Psoas muscle (tissue), 8 donors: ENCODE data around the gene POLN. TPM values are rescaled to one million over a fixed set of nuclear protein-coding genes. Genes with fewer than 3 reads are reported as not detected.

Source experiments
- ATAC-seq, 4 donors: fragments of 200-7000 bp; cut with Tn5 transposase; one replicate each; pipeline ENCODE4 v1.9.1; 2020; ENCODE audit warnings: moderate library complexity in 3 of 4, mild to moderate bottlenecking in 2 of 4
- DNase-seq, 2 donors: peaks; one replicate each; pipeline ENCODE4 v3.0.0-alpha.2; 2020
- H3K27ac ChIP-seq: fragments of 200-600 bp; one replicate; pipeline ENCODE4 v1.8.0; 2022
- H3K27me3 ChIP-seq, 3 donors: fragments of 200-600 bp in 1 of 3; one replicate each; pipeline versions ENCODE4 v1.6.1 to v1.8.0; 2013 to 2022; ENCODE audit warnings: low read length in 2 of 3, mild to moderate bottlenecking in 2 of 3, moderate library complexity in 1 of 3; ENCODE audit not compliant: insufficient read depth in 3 of 3
- H3K36me3 ChIP-seq, 2 donors: fragments of 200-600 bp in 1 of 2; one replicate each; pipeline versions ENCODE4 v1.6.1 to v1.8.0; 2013 to 2022; ENCODE audit warnings: low read depth in 1 of 2, mild to moderate bottlenecking in 1 of 2, moderate library complexity in 1 of 2; ENCODE audit not compliant: insufficient read depth in 1 of 2
- H3K4me1 ChIP-seq: fragments of 200-600 bp; one replicate; pipeline ENCODE4 v1.8.0; 2022
- H3K4me3 ChIP-seq: fragments of 200-600 bp; one replicate; pipeline ENCODE4 v1.8.0; 2022; ENCODE audit warnings: mild to moderate bottlenecking
- H3K9me3 ChIP-seq: fragments of 200-600 bp; one replicate; pipeline ENCODE4 v1.8.0; 2022
- WGBS, 3 donors: extraction: QIAGEN DNeasy Blood & Tissue Kit; methylation state at CpG; one replicate each; pipeline versions ENCODE4 v1.1.6 to v1.1.7; 2013; 5-methylcytosine and 5-hydroxymethylcytosine counted together
- intact Hi-C, 2 donors: fragments of 100-400 bp; cut with DNase I; formaldehyde crosslinking; loops; one replicate each; pipeline versions ENCODE4 v1.11.0 to v1.14.2; 2022
- polyA plus RNA-seq, 3 donors: library from polyadenylated mRNA; stranded (reverse); fragments of 200-250 nt; gene quantifications; one replicate each; pipeline ENCODE4 v1.2.3, GENCODE V29; 2013
- total RNA-seq, 4 donors: library from RNA; stranded (reverse); fragmentation: NEBNext Ultra II Directional in 2 of 4; extraction: Animal tissue kit (Norgen Biotek cat#: 25700) in 2 of 4; gene quantifications; one replicate each; pipeline versions ENCODE4 v1.2.1 to v1.2.4, GENCODE V29; 2021 to 2023
- TF ChIP-seq, protein P1 (sequence below): fragments of 200-600 bp; IDR thresholded peaks from one replicate; pipeline ENCODE4 v1.8.0; 2022; ENCODE audit warnings: antibody characterized with exemption
- donor health status: healthy with polysubstance abuse.
- donor health status: DM: no; HTN: no; CAD: no; lungs with moderate emphysema.
- donor health status: Bipolar disorder and iron deficiency.
- donor health status: healthy.
- donor health status: DM: yes; HTN: yes; CAD: no.
- donor health status: DM: no; HTN: no; CAD: no.
- donor health status: DM: no; HTN: no; CAD: no.
- donor health status: DM: yes; HTN: yes; CAD: no.

The POLN gene
- total and polyA plus RNA-seq, 7 donors: 0.44 to 3.0 (median 0.95) TPM

DNA sequence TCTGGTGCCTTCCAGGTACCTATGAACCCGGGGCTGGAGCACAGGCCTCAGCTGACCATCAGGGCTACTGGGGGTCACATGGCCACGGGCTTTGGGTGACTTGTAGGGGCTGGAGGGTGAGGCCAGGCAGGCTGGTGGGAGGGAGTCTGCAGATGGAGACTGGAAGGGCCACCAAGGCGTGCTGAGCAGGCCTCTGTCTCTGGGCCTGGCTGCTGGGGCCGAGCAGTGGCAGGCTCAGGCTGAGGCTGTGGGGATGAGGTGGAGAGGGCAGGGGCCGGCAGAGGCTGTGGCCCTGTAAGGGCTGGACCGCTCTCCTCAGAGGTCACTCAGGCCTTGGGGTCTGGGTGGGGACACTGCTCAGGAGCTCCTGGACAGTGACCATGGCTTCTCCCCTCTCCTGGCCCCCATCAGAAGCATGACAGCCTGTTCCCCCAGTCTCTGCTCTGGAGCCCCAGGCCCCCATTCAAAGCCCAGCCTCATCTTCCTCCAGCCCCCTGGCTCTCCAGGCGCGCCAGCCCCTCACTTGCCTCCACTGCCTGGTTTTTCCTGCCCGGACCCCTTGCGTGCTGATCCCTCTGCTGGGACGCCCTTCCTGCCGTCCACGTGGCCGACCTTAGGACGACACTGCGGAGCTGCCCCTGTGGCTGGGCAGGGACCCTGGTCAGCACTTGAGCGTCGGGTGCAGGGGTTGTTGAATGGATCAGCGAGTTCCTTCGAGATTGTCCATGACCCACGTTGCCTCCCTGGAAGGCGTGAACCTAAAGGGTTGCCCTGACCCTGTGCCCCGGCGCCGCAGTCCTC, 193.9 kb downstream of the POLN start:
- TF ChIP-seq, protein P1, sequence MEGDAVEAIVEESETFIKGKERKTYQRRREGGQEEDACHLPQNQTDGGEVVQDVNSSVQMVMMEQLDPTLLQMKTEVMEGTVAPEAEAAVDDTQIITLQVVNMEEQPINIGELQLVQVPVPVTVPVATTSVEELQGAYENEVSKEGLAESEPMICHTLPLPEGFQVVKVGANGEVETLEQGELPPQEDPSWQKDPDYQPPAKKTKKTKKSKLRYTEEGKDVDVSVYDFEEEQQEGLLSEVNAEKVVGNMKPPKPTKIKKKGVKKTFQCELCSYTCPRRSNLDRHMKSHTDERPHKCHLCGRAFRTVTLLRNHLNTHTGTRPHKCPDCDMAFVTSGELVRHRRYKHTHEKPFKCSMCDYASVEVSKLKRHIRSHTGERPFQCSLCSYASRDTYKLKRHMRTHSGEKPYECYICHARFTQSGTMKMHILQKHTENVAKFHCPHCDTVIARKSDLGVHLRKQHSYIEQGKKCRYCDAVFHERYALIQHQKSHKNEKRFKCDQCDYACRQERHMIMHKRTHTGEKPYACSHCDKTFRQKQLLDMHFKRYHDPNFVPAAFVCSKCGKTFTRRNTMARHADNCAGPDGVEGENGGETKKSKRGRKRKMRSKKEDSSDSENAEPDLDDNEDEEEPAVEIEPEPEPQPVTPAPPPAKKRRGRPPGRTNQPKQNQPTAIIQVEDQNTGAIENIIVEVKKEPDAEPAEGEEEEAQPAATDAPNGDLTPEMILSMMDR: no peak
- Histone ChIP-seq H3K4me1 (peaks cover 5% of the 10 kb centered on the region), H3K27ac (no peak overlapping the region), H3K9me3 (no peaks in the 10 kb centered on the region), H3K36me3 (no peaks in the 10 kb centered on the region), H3K4me3 (no peak overlapping the region), H3K27me3 (peaks cover 0 to 6% (median 5%) of the 10 kb centered on the region in 3 donors)
- WGBS, 3 donors: 87 to 91% (median 88%) methylated on average over 25 of the region's 25 CpGs
- intact Hi-C loops: no loop called here
- ATAC-seq: no peak
- no peak for DNase-seq

DNA sequence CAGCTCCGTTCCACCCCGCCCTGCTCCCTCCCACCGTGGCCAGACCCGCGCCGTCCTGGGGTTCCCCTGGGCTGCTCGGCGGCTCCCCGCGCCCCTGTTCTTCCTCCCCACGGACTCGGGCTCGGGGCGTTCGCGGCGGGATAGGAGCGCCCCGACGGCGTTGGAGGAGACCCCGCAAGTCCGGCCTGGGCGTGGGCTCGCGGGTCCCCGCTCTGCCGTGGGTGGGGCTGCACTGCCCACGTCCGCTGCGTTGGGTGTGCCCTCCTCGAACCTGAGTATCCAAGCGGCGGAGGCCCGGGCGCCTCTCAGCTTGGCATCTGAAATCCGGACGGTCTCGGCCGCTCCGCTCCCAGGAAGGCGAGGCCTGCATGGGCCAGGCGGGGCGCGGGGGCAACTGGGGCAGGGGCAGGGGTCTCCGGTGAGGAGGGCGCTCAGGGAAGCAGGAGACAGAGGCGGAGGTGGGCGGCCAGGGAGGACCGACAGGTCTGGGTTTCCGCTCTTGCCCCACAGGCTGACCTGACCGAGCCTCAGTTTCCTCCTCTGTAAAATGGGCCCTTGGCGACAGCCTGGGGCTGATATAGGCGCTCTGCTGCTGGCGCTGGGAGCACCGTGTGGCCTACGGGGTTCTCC, 194.8 kb downstream of the POLN start:
- H3K27me3 ChIP-seq: peaks cover 0 to 14% (median 10%) of the 10 kb centered on the region in 3 donors
- TF ChIP-seq, protein P1: no peak
- no peak for ATAC-seq

DNA sequence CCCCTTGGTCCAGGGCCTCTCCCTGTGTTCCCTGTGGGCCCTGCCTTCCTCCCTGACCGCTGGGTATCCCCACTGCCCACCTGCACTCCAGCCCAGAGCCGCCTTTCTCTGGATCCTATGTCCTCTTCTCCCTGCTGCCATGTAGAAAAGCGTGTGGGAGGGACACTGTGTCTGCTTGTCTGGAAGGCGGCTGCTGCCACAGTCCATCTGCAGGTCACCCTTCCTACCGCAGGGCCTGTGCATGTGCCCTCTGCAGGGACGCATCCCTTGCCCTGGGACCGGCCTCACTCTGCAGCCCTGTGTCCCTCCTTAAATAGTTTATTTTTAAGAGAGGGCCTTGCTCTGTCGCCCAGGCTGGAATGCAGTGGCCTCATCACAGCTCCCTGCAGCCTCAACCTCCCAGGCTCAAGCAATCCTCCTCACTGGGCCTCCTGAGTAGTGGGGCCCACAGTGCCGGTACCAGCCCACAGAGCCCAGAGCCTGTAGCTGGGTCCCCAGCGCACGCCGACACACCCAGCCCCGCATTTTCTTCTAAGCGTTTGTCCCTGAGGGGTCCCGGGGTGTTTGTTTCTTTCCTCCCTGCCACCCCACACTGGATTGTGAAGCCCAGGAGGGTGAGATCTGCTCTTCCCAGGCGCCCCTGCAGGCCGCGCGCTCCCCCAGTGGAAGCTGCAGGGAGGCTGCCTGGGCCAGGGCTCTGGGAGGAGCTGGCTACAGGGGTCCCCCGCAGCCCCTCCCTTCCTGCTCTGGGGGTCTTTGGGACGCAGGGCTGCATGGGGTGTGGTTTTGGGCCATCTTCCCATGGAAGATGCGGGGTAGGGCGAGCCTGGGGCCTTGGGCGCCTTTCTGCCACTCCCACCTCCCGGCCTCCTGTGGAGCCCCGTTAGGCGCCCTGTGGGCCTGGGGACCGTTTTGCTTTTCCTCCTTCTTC, 195.6 kb downstream of the POLN start:
- WGBS, 3 donors: 69 to 78% (median 70%) methylated on average over 23 to 27 of the region's 28 CpGs
- TF ChIP-seq, protein P1: no peak
- DNase-seq (no peak), ATAC-seq (peak in 2 of 4 donors; percentile 11 to 30)
- peaks cover 0 to 22% (median 11%) of the 10 kb centered on the region in 3 donors for H3K27me3 ChIP-seq
- H3K9me3 ChIP-seq: no peaks in the 10 kb centered on the region
- H3K27ac ChIP-seq: peak overlapping the region; percentile 50
- intact Hi-C loops: no loop called here
- H3K4me1 ChIP-seq: peaks cover 7% of the 10 kb centered on the region
- H3K36me3 ChIP-seq: no peaks in the 10 kb centered on the region
- no peak overlapping the region for H3K4me3 ChIP-seq

More for the DNA sequence above, 194.8 kb downstream of the POLN start:
- H3K36me3 ChIP-seq: no peaks in the 10 kb centered on the region
- no peak overlapping the region for H3K27ac ChIP-seq
- no peak overlapping the region for H3K4me3 ChIP-seq
- DNase-seq: no peak
- WGBS, 3 donors: 42 to 52% (median 49%) methylated on average over 47 to 57 of the region's 57 CpGs
- no peaks in the 10 kb centered on the region for H3K9me3 ChIP-seq
- intact Hi-C loops: no loop called here
- H3K4me1 ChIP-seq: peaks cover 5% of the 10 kb centered on the region

DNA sequence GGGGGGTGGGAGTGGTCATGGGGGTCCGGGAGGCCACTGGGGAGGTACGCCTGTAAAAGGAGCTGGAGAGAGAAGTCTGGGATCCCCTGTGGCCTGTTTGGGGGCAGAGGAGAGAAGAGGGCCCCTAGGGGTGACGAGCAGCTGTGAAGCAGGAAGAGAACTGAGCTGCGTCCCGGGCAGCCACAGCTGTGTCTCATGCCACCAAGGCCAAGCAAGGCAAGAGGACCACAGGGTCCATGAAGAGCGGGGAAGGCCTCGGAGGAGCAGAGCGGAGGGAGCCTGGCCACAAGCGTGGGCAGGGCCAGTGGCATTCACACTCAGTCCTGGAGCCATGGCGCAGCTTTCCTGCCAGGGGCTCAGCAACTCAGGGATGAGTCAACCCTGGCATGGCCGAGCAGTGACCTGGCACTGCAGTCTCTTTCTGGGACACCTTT, 196.4 kb downstream of the POLN start:
- TF ChIP-seq, protein P1: no peak
- 60 to 64% (median 64%) methylated on average over 11 of the region's 11 CpGs for WGBS, 3 donors
- intact Hi-C loops: no loop called here
- H3K27ac ChIP-seq: peak overlapping the region; percentile 50
- no peak overlapping the region for H3K4me3 ChIP-seq
- H3K9me3 ChIP-seq: no peaks in the 10 kb centered on the region
- peak; percentile 76 to 85 (median 80) for ATAC-seq
- H3K4me1 ChIP-seq: peaks cover 12% of the 10 kb centered on the region
- DNase-seq: peak; percentile 54 to 77
- no peaks in the 10 kb centered on the region for H3K36me3 ChIP-seq
- H3K27me3 ChIP-seq: peaks cover 0 to 30% (median 15%) of the 10 kb centered on the region in 3 donors
